GM18868 (cell line): ENCODE data around the gene DMRTC1.
A peak's percentile ranks its signal among the peaks of the same experiment; 100 is the strongest.
"Not testable (repeated sequence)": the region's sequence is repeated elsewhere in the genome, so short reads cannot be mapped to it uniquely, and the experiment has no call there.

ENCODE experiments used
- ATAC-seq: cut with Tn5 transposase; IDR thresholded peaks from one replicate; pipeline ENCODE4 v1.9.1; 2021; ENCODE audit warnings: mild to moderate bottlenecking, moderate library complexity; ENCODE audit not compliant: unreplicated experiment

DMRTC1 gene

DNA sequence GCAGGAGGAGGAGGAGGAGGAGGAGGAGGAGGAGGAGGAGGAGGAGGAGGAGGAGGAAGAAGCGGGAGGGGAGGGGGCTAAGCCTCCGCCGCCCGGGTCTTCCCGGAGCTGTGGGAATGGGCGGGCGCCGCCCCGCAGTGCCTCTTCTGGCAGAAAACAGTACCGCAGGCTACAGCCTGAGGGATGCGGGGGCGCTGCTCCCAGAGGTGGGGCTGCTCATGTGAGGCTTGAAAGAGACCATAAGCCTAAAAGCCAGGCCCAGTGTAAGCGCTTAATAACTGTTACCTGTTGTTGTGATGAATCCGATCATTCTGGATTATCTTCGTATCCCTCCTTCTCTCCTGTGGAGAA, at the start of gene DMRTC1:
TSS of gene DMRTC1 (minus strand) at position 19 of the 351 bp plus-strand sequence. CDS start 68,143 bp downstream, outside the sequence.
- peak; percentile 94 for ATAC-seq

DNA sequence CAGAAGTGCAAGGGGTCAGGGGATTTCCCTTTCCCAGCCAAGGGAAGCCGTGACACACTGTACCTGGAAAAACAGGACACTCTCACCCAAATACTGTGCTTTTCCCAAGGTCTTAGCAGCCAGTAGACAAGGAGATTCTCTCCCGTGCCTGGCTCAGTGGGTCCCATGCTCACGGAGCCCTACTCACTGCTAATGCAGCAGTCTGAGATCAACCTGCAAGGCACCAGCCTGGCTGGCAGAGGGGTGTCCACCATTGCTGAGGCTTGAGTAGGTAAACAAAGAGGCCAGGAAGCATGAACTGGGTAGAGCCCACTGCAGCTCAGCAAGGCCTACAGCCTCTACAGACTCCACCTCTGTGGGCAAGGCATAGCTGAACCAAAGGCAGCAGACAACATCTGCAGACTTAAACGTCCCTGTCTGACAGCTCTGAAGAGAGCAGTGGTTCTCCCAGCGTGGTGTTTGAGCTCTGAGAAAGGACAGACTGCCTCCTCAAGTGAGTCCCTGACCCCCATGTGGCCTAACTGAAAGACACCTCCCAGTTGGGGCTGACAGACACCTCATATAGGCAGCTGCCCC, 37.3 kb upstream of the DMRTC1 start:
- not testable (repeated sequence) for ATAC-seq

DNA sequence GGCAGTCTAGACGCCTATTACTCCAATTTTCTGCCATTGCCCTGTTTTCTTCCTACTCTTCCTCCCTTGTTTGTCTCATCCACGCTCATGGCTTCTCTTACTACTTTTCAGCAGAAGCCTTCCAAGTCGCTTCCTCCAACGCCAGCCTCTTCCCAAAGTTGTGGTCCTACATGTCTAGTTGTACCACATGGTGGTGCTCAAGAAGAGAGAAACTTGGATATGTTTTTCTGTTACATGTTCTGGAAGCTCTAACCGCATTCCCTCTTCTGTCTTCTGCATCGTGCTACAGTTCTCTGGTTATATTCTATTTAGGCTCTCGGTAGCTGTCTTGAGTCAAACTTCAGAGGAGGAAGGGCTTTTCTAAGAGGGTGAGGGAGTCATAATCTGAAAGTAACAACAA, 31.2 kb upstream of the DMRTC1 start:
- ATAC-seq: not testable (repeated sequence)

DNA sequence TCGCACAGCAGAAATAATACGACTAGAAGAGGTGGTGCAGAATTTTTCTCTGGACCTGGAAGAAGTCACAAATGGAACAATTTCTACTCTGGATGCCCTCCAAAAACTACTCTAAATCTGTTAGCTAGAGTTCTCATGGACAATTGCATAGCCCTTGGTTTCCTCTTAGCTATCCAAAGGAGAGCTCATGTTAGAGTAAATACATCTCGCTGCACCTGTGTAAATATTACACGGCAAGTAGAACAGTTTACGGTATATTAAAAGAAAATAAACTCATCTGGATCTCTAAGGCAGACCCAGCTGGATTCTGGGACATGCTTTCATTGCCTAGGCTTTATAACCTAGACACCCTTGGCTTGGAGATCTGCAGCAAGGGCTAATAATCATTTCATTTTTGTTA, 28.2 kb upstream of the DMRTC1 start:
- not testable (repeated sequence) for ATAC-seq

DNA sequence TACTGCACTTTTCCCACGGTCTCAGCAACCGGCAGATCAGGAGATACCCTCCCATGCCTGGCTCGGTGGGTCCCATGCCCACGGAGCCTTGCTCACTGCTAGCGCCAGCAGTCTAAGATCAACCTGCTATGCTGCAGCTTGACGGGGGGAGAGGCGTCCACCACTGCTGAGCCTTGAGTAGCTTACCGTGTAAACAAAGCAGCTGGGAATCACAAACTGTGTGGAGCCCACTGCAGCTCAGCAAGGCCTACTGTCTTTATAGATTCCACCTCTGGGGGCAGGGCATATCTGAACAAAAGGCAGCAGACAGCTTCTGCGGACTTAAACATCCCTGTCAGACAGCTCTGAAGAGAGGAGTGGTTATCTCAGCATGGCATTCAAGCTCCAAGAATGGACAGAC, 16.3 kb upstream of the DMRTC1 start:
- ATAC-seq: not testable (repeated sequence)

- peak; percentile 73 for ATAC-seq
Measured at GRCh38 chrX:72943035-72943818, 410 bp downstream of the DMRTC1 start.

DNA sequence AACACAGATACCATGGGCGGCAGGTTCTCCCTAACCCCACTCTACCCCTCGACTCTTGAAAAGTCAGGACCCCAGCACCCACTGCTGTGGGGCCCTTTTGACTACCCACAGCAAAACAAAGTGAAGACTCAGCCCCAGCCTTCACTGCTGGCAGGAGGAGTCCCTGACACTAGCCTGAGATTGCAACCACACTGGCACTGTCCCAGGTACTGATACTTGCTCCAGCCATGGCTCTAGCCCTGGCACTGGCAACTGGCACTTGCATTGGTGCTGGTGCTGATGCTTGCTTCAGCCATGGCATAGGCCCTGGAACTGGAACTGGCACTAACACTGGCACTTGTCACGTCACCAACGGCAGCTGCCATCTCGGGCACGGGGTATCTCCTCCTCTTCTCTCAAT, 1.4 kb downstream of the DMRTC1 start:
- ATAC-seq: not testable (repeated sequence)

DNA sequence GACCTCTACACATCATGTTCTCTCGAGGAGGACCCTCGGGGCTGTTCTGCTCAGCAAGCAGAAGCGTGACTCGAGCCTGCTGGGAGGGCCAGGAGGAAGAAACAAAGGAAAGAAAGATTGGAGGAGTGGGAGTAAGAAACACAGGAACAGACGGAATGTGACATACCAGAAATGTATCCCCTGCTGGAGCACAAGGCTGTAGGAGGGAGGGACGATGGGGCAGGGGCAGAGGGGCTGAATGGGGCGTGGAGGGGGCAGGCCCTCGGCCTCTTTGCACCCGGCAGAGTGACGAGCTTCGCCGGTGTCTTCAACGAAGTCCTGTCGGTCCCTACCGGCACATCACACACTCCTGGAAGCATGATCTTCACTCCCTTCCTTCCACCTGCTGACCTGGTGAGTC, 5.7 kb downstream of the DMRTC1 start, which contains the start of gene FAM236A:
TSS of gene FAM236A (plus strand) at position 301 of the 400 bp plus-strand sequence. CDS start at position 358, 57 bp downstream.
- not testable (repeated sequence) for ATAC-seq

- ATAC-seq: not testable (repeated sequence)
Measured at GRCh38 chrX:72936882-72937455, 6.7 kb downstream of the DMRTC1 start.

GRCh38 chrX:72936455-72936854, 7.2 kb downstream of the DMRTC1 start:
- ATAC-seq: not testable (repeated sequence)

DNA sequence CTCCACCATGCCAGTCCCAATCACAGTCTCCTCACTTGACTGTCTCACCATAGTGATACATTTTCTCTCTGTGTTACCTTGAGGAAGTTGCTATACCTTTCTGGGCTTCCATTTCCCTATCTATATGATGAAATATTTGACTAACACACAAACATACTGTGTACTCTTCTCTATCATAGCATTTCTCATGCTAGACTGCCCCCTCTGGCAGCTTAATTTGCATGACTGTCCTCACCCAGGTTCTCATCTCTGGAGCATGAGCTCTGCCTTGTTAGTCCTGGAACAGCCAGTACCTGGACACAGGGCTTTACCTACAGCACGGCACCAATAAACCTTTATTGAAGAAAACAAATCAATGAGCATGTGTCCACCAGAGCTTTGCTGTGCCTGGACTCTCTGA, 11.4 kb downstream of the DMRTC1 start:
- ATAC-seq: not testable (repeated sequence)

DNA sequence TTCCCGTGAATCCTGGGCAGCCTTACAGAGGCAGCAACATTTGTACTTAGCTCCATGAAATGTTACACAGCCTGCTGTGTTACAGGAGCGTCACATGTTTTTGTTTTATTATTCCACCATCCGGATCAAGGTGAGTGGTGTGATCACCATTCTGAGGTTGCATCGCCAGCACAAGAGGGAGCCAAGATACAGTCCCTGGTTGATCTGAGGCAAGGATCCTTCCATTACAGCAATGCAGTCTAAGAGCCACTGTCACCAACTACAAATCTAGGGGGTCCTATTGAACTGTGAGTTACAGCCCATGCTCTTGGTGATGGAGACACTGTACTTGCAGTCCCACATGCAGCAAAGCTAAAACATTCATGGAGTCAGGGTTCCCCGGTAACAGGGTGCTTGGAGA, 27.5 kb downstream of the DMRTC1 start:
- not testable (repeated sequence) for ATAC-seq

DNA sequence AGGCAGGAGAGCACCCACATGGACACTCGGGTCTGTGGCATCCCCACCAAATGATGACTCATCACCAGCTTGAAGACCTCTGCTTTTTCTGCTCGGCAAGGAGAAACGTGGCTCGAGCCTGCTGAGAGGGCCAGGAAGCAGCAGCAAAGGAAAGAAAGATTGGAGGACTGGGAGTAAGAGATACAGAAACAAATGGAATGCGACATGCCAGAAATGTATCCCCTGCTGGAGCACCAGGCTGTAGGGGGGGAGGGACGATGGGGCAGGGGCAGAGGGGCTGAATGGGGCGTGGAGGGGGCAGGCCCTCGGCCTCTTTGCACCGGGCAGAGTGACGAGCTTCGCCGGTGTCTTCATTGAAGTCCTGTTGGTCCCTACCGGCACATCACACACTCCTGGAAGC, 31.3 kb downstream of the DMRTC1 start, which contains the start of gene FAM236C:
TSS of gene FAM236C (plus strand) at position 301 of the 400 bp plus-strand sequence. CDS start 100 bp downstream, outside the sequence.
- ATAC-seq: not testable (repeated sequence)

GRCh38 chrX:72889740-72890139, 53.9 kb downstream of the DMRTC1 start:
- not testable (repeated sequence) for ATAC-seq

DNA sequence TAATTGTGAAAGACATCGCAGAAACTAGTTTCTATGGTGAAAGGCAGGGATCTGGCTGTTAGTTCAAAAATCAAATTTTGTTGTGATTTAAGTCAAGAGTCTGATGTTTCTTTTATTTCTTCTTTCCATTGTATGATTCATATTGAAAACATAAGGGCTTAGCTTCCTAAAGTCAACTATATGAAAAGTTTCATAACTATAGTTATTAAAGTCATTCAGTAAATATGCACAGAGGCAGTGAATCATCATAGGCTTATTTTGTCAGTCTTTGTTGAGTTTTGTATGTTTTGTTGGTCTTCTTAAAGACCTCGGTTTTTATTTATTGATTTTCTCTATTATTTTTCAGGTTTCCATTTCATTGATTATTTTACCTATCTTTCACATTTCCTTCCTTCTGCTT, 60.7 kb downstream of the DMRTC1 start:
- ATAC-seq: not testable (repeated sequence)

DNA sequence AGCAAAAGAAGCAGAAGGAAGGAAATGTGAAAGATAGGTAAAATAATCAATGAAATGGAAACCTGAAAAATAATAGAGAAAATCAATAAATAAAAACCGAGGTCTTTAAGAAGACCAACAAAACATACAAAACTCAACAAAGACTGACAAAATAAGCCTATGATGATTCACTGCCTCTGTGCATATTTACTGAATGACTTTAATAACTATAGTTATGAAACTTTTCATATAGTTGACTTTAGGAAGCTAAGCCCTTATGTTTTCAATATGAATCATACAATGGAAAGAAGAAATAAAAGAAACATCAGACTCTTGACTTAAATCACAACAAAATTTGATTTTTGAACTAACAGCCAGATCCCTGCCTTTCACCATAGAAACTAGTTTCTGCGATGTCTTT, 106.1 kb downstream of the DMRTC1 start:
- ATAC-seq: not testable (repeated sequence)

DNA sequence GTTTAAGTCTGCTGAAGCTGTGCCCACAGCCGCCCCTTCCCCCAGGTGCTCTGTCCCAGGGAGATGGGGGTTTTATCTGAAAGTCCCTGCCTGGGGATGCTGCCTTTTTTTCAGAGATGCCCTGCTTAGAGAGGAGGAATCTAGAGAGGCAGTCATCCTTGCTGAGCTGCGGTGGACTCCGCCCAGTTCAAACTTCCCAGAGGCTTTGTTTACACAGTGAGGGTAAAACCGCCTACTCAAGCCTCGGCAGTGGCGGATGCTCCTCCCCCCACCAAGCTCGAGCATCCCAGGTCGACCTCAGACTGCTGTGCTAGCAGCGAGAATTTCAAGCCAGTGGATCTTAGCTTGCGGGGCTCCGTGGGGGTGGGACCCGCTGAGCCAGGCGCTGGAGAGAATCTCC, 112.9 kb downstream of the DMRTC1 start:
- not testable (repeated sequence) for ATAC-seq
